Activated CD4-positive, alpha-beta T cell treated with anti-CD3 and anti-CD28 coated beads, Interleukin-2, amount 10 ng/mL, durations not matched to agents 24 days and 14 days (primary cell): ENCODE measurements around the gene CEMIP. TPM values are rescaled to one million over a fixed set of nuclear protein-coding genes. Genes with fewer than 3 reads are reported as not detected.

Source experiments
- DNase-seq: peaks from one replicate; pipeline ENCODE4 v3.0.0; 2022
- H3K27ac Mint-ChIP-seq: one replicate; pipeline ENCODE4 v1.8.0; 2022; ENCODE audit warnings: mild to moderate bottlenecking, mixed read lengths
- H3K27me3 Mint-ChIP-seq: one replicate; pipeline ENCODE4 v1.8.0; 2022; ENCODE audit warnings: mixed read lengths
- H3K36me3 Mint-ChIP-seq: one replicate; pipeline ENCODE4 v1.8.0; 2022; ENCODE audit warnings: low read depth, mild to moderate bottlenecking, mixed read lengths
- H3K4me1 Mint-ChIP-seq: one replicate; pipeline ENCODE4 v1.8.0; 2021; ENCODE audit warnings: mixed read lengths
- H3K4me3 Mint-ChIP-seq: one replicate; pipeline ENCODE4 v1.8.0; 2022; ENCODE audit warnings: mild to moderate bottlenecking, moderate library complexity, mixed read lengths
- H3K9me3 Mint-ChIP-seq: one replicate; pipeline ENCODE4 v1.8.0; 2021; ENCODE audit warnings: mixed read lengths
- intact Hi-C: fragments of 100-400 bp; cut with micrococcal nuclease; formaldehyde crosslinking; loops from one replicate; pipeline ENCODE4 v1.15.1; 2023
- total RNA-seq: library from RNA; stranded (reverse); gene quantifications from 2 replicates; pipeline ENCODE4 v1.2.3, GENCODE V29; 2022

CEMIP gene
- total RNA-seq, 1 donor from 2014 or later, result not detected

DNA sequence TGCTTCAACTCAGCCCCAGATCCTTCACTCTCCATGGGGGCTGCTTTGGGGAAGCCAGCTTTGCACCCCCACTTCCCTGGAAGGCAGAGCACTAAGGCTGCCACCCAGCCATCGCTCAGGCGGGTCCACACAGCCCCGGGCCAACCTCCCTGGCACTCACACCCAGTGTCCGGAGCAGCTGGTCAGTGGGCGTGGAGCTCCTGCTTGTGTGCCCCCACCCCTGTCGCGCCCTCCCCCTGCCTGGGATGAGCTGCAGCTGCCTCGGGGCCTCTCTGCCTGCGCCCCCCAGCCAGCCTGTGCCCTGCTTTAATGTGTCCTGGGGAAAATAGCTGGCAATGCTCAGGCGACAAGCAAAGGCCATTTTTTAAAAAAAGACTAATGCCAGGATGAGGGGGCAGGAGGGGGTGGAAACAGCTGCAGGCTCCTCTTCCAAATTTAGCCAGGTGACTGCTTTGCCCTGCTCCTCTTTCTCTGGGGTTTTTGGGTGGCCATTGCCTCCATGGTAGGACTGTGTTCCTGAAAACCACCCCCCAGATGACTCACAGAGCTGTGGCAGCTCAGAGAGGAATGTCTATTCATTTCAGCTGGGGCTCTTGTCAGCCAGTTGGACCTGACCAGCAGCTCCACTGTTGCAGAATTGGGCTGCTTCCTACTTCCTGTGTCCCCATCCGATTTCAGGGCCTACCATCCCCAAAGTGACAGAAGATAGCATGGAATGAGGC lies 65.0 kb downstream of the CEMIP start:
- H3K4me3 Mint-ChIP-seq, result no peak overlapping the region
- no peaks in the 10 kb centered on the region for H3K9me3 Mint-ChIP-seq
- intact Hi-C loops, result no loop called here
- DNase-seq, result no peak
- H3K27ac Mint-ChIP-seq, result no peak overlapping the region
- H3K4me1 Mint-ChIP-seq, result no peaks in the 10 kb centered on the region
- H3K36me3 Mint-ChIP-seq, result no peaks in the 10 kb centered on the region
- H3K27me3 Mint-ChIP-seq, result peaks cover 6% of the 10 kb centered on the region

DNA sequence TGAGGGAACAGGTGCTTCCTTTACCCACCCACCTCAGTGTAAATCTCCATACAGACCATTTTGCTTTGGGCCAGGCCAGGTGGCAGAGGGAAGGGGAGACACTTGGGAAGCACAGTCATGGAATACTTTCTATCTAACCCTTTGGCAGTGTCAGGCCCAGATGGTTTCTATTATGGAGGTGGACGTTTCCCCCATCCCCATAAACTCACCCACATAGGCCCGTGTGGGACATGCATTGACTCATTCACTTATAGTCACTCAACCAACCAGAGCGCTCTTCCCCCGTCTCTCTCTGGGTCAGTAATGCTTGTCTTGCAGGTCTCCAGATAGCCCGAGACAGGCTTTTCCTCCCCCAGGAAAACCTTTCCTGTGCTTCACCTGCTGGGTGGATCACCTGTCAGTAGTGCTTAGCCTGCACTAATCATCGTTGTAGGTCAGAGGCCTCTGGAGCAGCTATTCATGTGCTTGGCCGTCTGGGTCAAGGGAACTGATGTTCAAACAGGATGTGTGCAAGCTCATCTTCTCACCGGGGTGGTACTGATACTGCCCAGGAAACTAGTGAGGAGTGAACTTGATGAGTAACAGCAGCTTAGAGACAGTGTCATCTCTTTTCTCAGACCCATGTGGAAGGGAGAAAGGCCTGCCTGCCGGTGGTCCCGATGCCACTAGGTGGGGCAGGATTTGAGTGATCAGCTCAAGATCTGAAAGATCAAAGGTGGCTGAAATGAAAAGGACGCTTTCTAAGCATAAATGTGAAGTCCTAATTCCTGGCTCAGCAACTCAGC lies 67.1 kb downstream of the CEMIP start:
- intact Hi-C loops, result no loop called here
- Mint-ChIP-seq H3K27ac (no peak overlapping the region), H3K4me1 (no peaks in the 10 kb centered on the region), H3K36me3 (no peaks in the 10 kb centered on the region), H3K27me3 (peaks cover 6% of the 10 kb centered on the region), H3K4me3 (no peak overlapping the region), H3K9me3 (no peaks in the 10 kb centered on the region)
- DNase-seq, result no peak

DNA sequence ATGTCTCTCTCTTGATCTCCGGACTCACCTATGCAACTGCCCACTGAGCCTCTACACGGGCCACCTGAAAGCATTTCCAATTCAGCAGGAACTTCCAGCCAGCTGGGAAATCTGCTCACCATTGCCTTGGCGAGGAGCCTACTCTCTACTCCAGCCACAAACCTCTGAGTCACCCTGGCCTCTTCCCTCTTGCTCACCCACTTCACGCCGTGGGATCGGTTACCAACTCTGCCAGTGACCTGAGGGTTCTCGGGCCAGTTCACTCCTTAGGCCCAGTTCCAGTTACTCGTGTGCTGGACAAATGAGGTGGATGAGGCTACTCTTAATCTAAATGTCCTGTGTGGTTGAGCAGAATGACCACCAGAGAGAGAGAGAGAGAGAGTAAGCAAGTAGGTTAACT lies 70.1 kb downstream of the CEMIP start:
- Mint-ChIP-seq H3K9me3 (no peaks in the 10 kb centered on the region), H3K27ac (no peak overlapping the region), H3K27me3 (peaks cover 13% of the 10 kb centered on the region), H3K4me3 (no peak overlapping the region), H3K4me1 (no peaks in the 10 kb centered on the region), H3K36me3 (no peaks in the 10 kb centered on the region)
- no peak for DNase-seq
- intact Hi-C loops, result no loop called here

DNA sequence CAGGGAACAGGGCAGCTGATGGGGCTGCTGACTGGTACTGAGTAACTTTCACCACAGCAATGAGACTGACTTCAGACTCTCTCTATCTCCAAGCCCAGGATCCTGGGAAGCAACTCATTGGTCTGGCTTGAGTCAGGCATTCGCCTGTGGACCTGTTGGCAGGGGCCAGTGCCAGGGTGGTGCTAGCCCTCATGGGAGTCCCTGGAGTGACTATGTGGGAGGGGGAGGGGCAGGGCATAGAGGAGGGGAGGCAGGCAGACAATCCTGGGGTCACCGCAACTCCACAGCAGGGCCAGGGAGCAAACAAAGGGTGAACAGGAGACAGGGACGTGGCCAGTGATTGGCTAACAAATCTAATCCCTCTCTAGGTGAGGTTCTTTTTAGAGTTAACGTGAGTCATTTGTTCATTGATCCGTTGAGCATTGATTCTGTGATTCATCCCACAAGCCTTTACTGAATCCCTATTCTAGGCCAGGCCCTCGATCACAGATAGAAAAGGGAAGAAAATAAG lies 71.8 kb downstream of the CEMIP start:
- Mint-ChIP-seq H3K36me3 (no peaks in the 10 kb centered on the region), H3K4me1 (no peaks in the 10 kb centered on the region), H3K9me3 (no peaks in the 10 kb centered on the region), H3K27ac (no peak overlapping the region), H3K27me3 (peaks cover 14% of the 10 kb centered on the region), H3K4me3 (no peak overlapping the region)
- no peak for DNase-seq
- intact Hi-C loops, result no loop called here

DNA sequence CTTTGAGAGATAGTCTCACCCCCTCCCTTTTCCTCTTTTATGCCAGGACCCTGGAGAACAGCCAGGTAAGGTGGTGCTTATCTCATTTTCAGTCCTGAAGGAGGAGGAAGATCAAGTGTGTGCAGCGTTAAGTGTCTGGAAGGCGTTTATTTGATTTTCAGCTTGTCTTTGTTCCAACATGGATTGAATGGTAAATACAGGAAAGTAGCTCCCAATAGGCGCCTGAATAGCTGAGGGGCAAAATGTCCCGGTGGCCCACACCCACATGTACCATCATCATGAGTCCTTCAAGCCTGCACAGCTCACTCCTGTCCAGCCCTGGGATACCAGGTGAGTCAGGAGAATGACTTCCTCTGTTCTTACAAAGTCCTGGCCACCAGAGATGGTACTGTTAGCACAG lies 73.5 kb downstream of the CEMIP start:
- intact Hi-C loops, result no loop called here
- Mint-ChIP-seq H3K9me3 (no peaks in the 10 kb centered on the region), H3K27ac (no peak overlapping the region), H3K4me1 (peaks cover 7% of the 10 kb centered on the region), H3K4me3 (no peak overlapping the region), H3K27me3 (peaks cover 15% of the 10 kb centered on the region), H3K36me3 (no peaks in the 10 kb centered on the region)
- no peak for DNase-seq

GRCh38 chr15:80854104-80854503 lies 74.9 kb downstream of the CEMIP start:
- intact Hi-C loops, result no loop called here
- Mint-ChIP-seq H3K4me1 (peaks cover 7% of the 10 kb centered on the region), H3K27me3 (peaks cover 15% of the 10 kb centered on the region), H3K9me3 (no peaks in the 10 kb centered on the region), H3K4me3 (no peak overlapping the region), H3K27ac (no peak overlapping the region), H3K36me3 (no peaks in the 10 kb centered on the region)
- no peak for DNase-seq

DNA sequence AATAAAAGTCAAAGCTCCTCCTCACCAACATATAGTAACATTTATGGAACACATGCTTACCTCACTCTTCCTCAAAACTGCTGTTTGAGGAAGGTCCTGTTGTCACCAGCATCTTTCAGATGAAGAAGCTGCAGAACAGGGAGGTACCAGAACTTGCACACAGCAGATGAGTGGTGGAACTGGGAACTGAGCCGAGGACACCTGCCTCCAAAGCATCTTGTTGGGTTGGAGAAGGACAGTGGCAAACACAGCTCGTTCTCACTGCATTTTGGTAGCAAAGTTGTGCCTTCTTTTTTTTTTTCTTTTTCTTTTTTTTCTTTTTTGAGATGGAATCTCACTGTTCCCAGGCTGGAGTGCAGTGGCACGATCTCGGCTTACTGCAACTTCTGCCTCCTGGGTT lies 76.0 kb downstream of the CEMIP start:
- no peaks in the 10 kb centered on the region for H3K9me3 Mint-ChIP-seq
- peaks cover 7% of the 10 kb centered on the region for H3K4me1 Mint-ChIP-seq
- H3K4me3 Mint-ChIP-seq, result no peak overlapping the region
- no peak for DNase-seq
- H3K27me3 Mint-ChIP-seq, result peaks cover 15% of the 10 kb centered on the region
- no peak overlapping the region for H3K27ac Mint-ChIP-seq
- intact Hi-C loops, result no loop called here
- H3K36me3 Mint-ChIP-seq, result no peaks in the 10 kb centered on the region

DNA sequence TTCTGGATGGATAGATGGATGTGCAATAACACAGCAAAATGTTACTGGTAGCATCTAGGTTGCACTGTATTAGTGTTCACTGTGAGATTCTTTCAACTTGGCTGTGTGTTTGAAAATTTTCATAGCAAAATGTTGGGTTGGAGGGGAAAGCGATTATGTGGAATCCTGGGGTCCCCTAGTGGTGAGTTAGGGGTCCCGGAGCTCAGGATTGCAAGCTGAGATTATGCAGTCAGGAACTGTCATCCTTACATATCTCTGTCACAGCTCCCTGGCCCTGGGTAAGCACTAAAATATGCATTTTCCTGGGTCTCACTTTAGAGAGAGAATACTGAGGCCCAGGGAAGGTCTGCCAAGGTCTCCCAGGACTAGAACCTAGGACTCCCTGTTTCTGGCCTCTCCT lies 77.2 kb downstream of the CEMIP start:
- no peak for DNase-seq
- Mint-ChIP-seq H3K4me1 (peaks cover 7% of the 10 kb centered on the region), H3K27me3 (peaks cover 17% of the 10 kb centered on the region), H3K27ac (no peak overlapping the region), H3K36me3 (no peaks in the 10 kb centered on the region), H3K9me3 (no peaks in the 10 kb centered on the region), H3K4me3 (no peak overlapping the region)
- intact Hi-C loops, result no loop called here

DNA sequence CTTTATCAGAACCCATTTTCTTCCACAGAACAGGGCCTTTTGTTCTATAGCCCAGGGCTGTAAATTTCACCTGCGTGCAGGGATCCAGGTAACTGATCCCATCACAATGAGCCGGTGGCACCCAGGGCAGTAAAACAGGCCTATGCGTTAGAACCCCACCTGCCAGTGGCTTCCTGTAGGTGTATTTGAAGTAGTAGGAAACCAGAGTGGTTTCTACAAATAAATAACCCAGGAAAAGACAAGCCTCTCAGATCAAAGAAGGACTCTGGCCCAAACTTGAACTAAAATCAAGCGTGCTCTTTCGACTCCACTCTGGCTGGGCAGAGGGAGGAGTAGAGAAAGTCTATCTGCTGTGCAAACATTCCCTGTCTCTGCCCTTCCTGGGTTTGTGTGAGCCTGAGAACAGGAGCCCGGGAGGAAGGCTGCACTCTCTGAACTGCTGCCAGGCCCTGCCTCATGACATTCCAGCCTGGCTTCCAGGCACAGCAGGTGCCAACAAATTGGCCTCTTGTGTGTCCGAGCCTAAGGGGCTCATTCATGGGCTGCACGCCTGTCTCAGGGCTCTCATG lies 77.7 kb downstream of the CEMIP start:
- Mint-ChIP-seq H3K4me1 (peaks cover 7% of the 10 kb centered on the region), H3K27ac (no peak overlapping the region), H3K9me3 (no peaks in the 10 kb centered on the region), H3K36me3 (no peaks in the 10 kb centered on the region), H3K27me3 (peaks cover 14% of the 10 kb centered on the region), H3K4me3 (no peak overlapping the region)
- DNase-seq, result peak; percentile 55
- intact Hi-C loops, result no loop called here

GRCh38 chr15:80861731-80862170 lies 82.6 kb downstream of the CEMIP start:
- Mint-ChIP-seq H3K27me3 (peaks cover 7% of the 10 kb centered on the region), H3K4me1 (peaks cover 5% of the 10 kb centered on the region), H3K4me3 (no peak overlapping the region), H3K27ac (no peak overlapping the region), H3K9me3 (no peaks in the 10 kb centered on the region), H3K36me3 (no peaks in the 10 kb centered on the region)
- no peak for DNase-seq
- intact Hi-C loops, result no loop called here

DNA sequence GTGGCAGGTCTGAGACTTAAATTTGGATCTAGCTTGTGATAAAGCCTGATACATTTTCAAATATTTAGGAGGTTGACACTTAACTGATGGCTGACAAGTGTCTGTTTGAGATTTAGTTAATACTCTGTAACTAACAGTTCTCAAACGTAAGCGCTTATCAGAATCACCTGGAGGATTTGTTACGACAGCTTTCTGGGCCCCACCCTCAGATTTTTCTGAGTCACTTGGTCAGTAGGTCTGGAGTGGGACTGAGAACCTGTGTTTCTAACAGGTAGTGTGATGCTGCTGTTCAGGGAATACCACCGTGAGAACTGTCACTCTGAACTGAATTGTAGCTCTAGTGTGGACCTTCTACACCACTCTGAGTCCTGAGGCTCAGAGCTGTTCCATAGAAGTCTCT lies 85.5 kb downstream of the CEMIP start:
- Mint-ChIP-seq H3K36me3 (no peaks in the 10 kb centered on the region), H3K9me3 (no peaks in the 10 kb centered on the region), H3K27ac (no peak overlapping the region), H3K4me3 (no peak overlapping the region), H3K27me3 (peaks cover 7% of the 10 kb centered on the region), H3K4me1 (no peaks in the 10 kb centered on the region)
- intact Hi-C loops, result no loop called here
- DNase-seq, result no peak

- DNase-seq, result no peak
- H3K27ac Mint-ChIP-seq, result no peak overlapping the region
- intact Hi-C loops, result no loop called here
- H3K4me3 Mint-ChIP-seq, result no peak overlapping the region
- no peaks in the 10 kb centered on the region for H3K9me3 Mint-ChIP-seq
- no peaks in the 10 kb centered on the region for H3K4me1 Mint-ChIP-seq
- peaks cover 4% of the 10 kb centered on the region for H3K27me3 Mint-ChIP-seq
- H3K36me3 Mint-ChIP-seq, result no peaks in the 10 kb centered on the region
Observed at GRCh38 chr15:80866936-80867335, 87.8 kb downstream of the CEMIP start.

- no peaks in the 10 kb centered on the region for H3K4me1 Mint-ChIP-seq
- no peaks in the 10 kb centered on the region for H3K36me3 Mint-ChIP-seq
- no peaks in the 10 kb centered on the region for H3K27me3 Mint-ChIP-seq
- intact Hi-C loops, result no loop called here
- no peak overlapping the region for H3K27ac Mint-ChIP-seq
- H3K9me3 Mint-ChIP-seq, result no peaks in the 10 kb centered on the region
- H3K4me3 Mint-ChIP-seq, result no peak overlapping the region
- no peak for DNase-seq
Observed at GRCh38 chr15:80870366-80870765, 91.2 kb downstream of the CEMIP start.

GRCh38 chr15:80870893-80871292 lies 91.7 kb downstream of the CEMIP start:
- Mint-ChIP-seq H3K36me3 (no peaks in the 10 kb centered on the region), H3K9me3 (no peaks in the 10 kb centered on the region), H3K27me3 (no peaks in the 10 kb centered on the region), H3K4me1 (no peaks in the 10 kb centered on the region), H3K27ac (no peak overlapping the region), H3K4me3 (no peak overlapping the region)
- intact Hi-C loops, result no loop called here
- DNase-seq, result no peak
